PC-3 (cell line): ENCODE measurements around the gene UMAD1. TPM values are rescaled to one million over a fixed set of nuclear protein-coding genes. Genes with fewer than 3 reads are reported as not detected.

Experiments used
- ATAC-seq: fragments of 200-7000 bp; cut with Tn5 transposase; 2 replicates; pipeline ENCODE4 v1.9.1; 2020; ENCODE audit warnings: mild to moderate bottlenecking, moderate library complexity
- BruUV-seq: library from RNA; stranded (reverse); fragments of 400-500 nt; replicated peaks from 2 replicates; lab custom pipeline; 2021; lab: Mats Ljungman, UMichigan
- CTCF ChIA-PET: fragments of 300-600 bp; sonication (Branson Sonifier 250); formaldehyde crosslinking; loops from one replicate; lab custom pipeline; 2022; ENCODE audit warnings: antibody characterized with exemption; lab: Charles Lee
- POLR2A ChIA-PET: fragments of 300-600 bp; sonication (Branson Sonifier 250); formaldehyde crosslinking; loops from one replicate; lab custom pipeline; 2022; ENCODE audit warnings: antibody characterized with exemption; ENCODE audit not compliant: unreplicated experiment; lab: Charles Lee
- DNase-seq: peaks from one replicate; pipeline ENCODE4 v3.0.0-alpha.2; 2015
- H2AFZ ChIP-seq: fragments of 300-600 bp; sonication (generic); 2 replicates; pipeline ENCODE4 v1.6.0; 2016; ENCODE audit warnings: antibody characterized with exemption, low read length
- H3F3A ChIP-seq: fragments of 300-600 bp; sonication (generic); one replicate; pipeline ENCODE4 v1.6.0; 2017; ENCODE audit warnings: antibody characterized with exemption, low read length, control low read depth, mild to moderate bottlenecking; ENCODE audit not compliant: unreplicated experiment
- H3K27ac ChIP-seq: fragments of 300-600 bp; sonication (generic); 2 replicates; pipeline ENCODE4 v1.5.1; 2016; ENCODE audit warnings: mild to moderate bottlenecking, low read length
- H3K27me3 ChIP-seq: fragments of 300-600 bp; sonication (generic); 2 replicates; pipeline ENCODE4 v1.6.1; 2016; ENCODE audit warnings: low read length, mixed read lengths
- H3K36me3 ChIP-seq: fragments of 300-600 bp; sonication (generic); 2 replicates; pipeline ENCODE4 v1.6.1; 2016; ENCODE audit warnings: low read depth, mixed run types, low read length, mixed read lengths
- H3K4me1 ChIP-seq: fragments of 300-600 bp; sonication (generic); 2 replicates; pipeline ENCODE4 v1.5.1; 2016; ENCODE audit warnings: low read length; ENCODE audit not compliant: insufficient read depth
- H3K4me2 ChIP-seq: fragments of 300-600 bp; sonication (generic); 2 replicates; pipeline ENCODE4 v1.6.0; 2016; ENCODE audit warnings: low read length
- H3K4me3 ChIP-seq: fragments of 300-600 bp; sonication (generic); 2 replicates; pipeline ENCODE4 v1.5.1; 2016; ENCODE audit warnings: mild to moderate bottlenecking, low read length, mixed read lengths
- H3K79me2 ChIP-seq: fragments of 300-600 bp; sonication (generic); 2 replicates; pipeline ENCODE4 v1.6.1; 2017; ENCODE audit warnings: low read length, mixed read lengths
- H3K9ac ChIP-seq: fragments of 300-600 bp; sonication (generic); 2 replicates; pipeline ENCODE4 v1.6.0; 2016; ENCODE audit warnings: mild to moderate bottlenecking, low read length
- H3K9me2 ChIP-seq: fragments of 300-600 bp; sonication (generic); replicated peaks from 2 replicates; pipeline ENCODE4 v1.6.1; 2016; ENCODE audit warnings: mixed run types, low read length, mixed read lengths
- H3K9me3 ChIP-seq: fragments of 300-600 bp; sonication (generic); 2 replicates; pipeline ENCODE4 v1.6.1; 2016; ENCODE audit warnings: low read length, mixed read lengths
- H4K20me1 ChIP-seq: fragments of 300-600 bp; sonication (generic); 2 replicates; pipeline ENCODE4 v1.6.1; 2016; ENCODE audit warnings: low read length, mixed read lengths
- EZH2 ChIP-seq: fragments of 300-600 bp; sonication (generic); IDR thresholded peaks from one replicate; pipeline ENCODE4 v1.6.1; 2017; ENCODE audit warnings: antibody characterized with exemption, mild to moderate bottlenecking, low read length; ENCODE audit not compliant: unreplicated experiment
- EZH2phosphoT487 ChIP-seq: fragments of 300-600 bp; sonication (generic); IDR thresholded peaks from 2 replicates; pipeline ENCODE4 v1.6.1; 2018; ENCODE audit warnings: mild to moderate bottlenecking, antibody characterized with exemption, low read length, borderline replicate concordance
- intact Hi-C: fragments of 100-400 bp; cut with micrococcal nuclease; formaldehyde crosslinking; loops from 2 replicates; pipeline ENCODE4 v1.9.0; 2023
- total RNA-seq: library from RNA; depleted of rRNA; stranded (reverse); fragments of >200 nt; gene quantifications from 2 replicates; pipeline ENCODE4 v1.2.3, GENCODE V29; 2014
- TF ChIP-seq, protein P1 (sequence below): fragments of 300-600 bp; sonication (generic); conservative IDR thresholded peaks from 2 replicates; pipeline ENCODE4 v1.5.1; 2017; ENCODE audit warnings: antibody characterized with exemption, low read depth, mild to moderate bottlenecking, low read length

Gene UMAD1
- total RNA-seq, 1 experiment from 2014 or later, result 8.9 TPM

DNA sequence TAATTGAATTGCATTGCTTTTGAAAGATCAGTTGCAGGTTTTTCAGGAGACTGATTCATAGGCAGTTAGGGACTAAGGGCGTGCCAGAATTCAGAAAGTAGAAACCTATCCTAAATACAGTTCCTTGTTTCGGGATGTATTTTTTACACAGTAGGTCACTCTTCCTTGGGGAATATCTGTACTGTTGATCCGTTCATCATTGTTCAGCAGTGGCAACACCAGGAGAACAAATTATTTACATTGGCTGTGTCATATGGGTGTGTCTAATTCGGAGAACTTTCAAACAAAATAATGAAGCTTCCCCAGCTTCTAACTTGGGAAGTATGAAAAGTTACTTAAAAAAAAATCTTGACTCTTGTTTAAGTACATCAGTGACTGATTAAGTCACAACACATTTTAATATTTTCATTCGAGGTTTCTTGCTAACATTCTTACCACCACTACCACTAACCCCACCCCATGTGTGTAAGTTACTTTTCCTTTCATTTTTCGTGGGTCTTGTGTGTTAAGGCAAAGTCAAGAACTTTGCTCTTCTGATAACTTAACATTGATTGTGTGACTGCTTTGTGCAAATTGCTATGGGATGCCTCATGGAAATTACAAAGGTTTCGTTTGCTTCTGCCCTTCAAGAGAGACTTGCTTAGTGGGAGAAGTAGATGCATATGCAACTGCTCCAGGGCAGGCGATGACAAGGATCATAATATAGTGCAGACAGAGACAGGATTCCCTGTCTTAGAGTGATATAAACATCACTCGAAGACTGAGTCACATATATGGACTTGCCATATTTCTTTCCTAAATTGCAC is 121.6 kb downstream of the UMAD1 start:
- Histone ChIP-seq H3K79me2 (no peaks in the 10 kb centered on the region), H3K4me2 (peak overlapping the region; percentile 88), H3F3A (peaks cover 4% of the 10 kb centered on the region), H3K4me1 (peaks cover 41% of the 10 kb centered on the region), H3K9ac (peak overlapping the region; percentile 55), H3K4me3 (peak overlapping the region; percentile 68), H4K20me1 (no peaks in the 10 kb centered on the region), H3K9me3 (no peaks in the 10 kb centered on the region), H3K27ac (peak overlapping the region; percentile 86), H2AFZ (peak overlapping the region; percentile 64), H3K36me3 (no peaks in the 10 kb centered on the region), H3K27me3 (no peaks in the 10 kb centered on the region), H3K9me2 (no peaks in the 10 kb centered on the region)
- POLR2A ChIA-PET, result interaction anchor here (0.6 to 0.8 kb wide), 3 partner anchors 81 to 206 kb away, joined by 4 to 11 read pairs (median 4); partner anchors contain the start of gene GLCCI1
- BruUV-seq, result no TSS peak
- intact Hi-C loops, result loop anchor here (1.0 to 10.0 kb wide), 10 partner anchors 29 to 533 kb away; no protein-coding TSS in a partner anchor
- DNase-seq (peak; percentile 66), ATAC-seq (peak; percentile 72)
- TF ChIP-seq, protein P1, sequence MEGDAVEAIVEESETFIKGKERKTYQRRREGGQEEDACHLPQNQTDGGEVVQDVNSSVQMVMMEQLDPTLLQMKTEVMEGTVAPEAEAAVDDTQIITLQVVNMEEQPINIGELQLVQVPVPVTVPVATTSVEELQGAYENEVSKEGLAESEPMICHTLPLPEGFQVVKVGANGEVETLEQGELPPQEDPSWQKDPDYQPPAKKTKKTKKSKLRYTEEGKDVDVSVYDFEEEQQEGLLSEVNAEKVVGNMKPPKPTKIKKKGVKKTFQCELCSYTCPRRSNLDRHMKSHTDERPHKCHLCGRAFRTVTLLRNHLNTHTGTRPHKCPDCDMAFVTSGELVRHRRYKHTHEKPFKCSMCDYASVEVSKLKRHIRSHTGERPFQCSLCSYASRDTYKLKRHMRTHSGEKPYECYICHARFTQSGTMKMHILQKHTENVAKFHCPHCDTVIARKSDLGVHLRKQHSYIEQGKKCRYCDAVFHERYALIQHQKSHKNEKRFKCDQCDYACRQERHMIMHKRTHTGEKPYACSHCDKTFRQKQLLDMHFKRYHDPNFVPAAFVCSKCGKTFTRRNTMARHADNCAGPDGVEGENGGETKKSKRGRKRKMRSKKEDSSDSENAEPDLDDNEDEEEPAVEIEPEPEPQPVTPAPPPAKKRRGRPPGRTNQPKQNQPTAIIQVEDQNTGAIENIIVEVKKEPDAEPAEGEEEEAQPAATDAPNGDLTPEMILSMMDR, result no peak
- TF ChIP-seq EZH2 (no peak), EZH2phosphoT487 (no peak)
- CTCF ChIA-PET, result interaction anchor here (0.7 kb wide), 1 partner anchor 81 kb away, joined by 9 read pairs; no protein-coding TSS in a partner anchor

- TF ChIP-seq, protein P1, result peak; percentile 43
- no peak for TF ChIP-seq EZH2
- no peak for TF ChIP-seq EZH2phosphoT487
- Histone ChIP-seq H3K9ac (peak overlapping the region; percentile 76), H3K27ac (peak overlapping the region; percentile 97), H3K4me1 (peaks cover 41% of the 10 kb centered on the region), H4K20me1 (no peaks in the 10 kb centered on the region), H3K27me3 (no peaks in the 10 kb centered on the region), H2AFZ (no peak overlapping the region), H3K4me2 (peak overlapping the region; percentile 79), H3K9me3 (no peaks in the 10 kb centered on the region), H3F3A (peaks cover 4% of the 10 kb centered on the region), H3K4me3 (peak overlapping the region; percentile 43; the same call in 1 of the 2 replicates), H3K79me2 (no peaks in the 10 kb centered on the region), H3K9me2 (no peaks in the 10 kb centered on the region), H3K36me3 (no peaks in the 10 kb centered on the region)
- BruUV-seq, result TSS peak; percentile 68
- DNase-seq (peak; percentile 86), ATAC-seq (peak; percentile 50)
- ChIA-PET CTCF (interaction anchor here (0.6 to 1.4 kb wide), 7 partner anchors 33 to 340 kb away, joined by 3 to 4 read pairs (median 3); no protein-coding TSS in a partner anchor), POLR2A (interaction anchor here (0.5 to 0.7 kb wide), 3 partner anchors 35 to 233 kb away, joined by 3 to 11 read pairs (median 6); no protein-coding TSS in a partner anchor)
- intact Hi-C loops, result loop anchor here (1.0 to 10.0 kb wide), 7 partner anchors 97 to 530 kb away; no protein-coding TSS in a partner anchor
Measured at GRCh38 chr7:7764520-7765396, 124.2 kb downstream of the UMAD1 start.
